Measurements from ENCODE around the gene ELOVL7. TPM values are rescaled to one million over a fixed set of nuclear protein-coding genes. Genes with fewer than 3 reads are reported as not detected.
"Not testable (repeated sequence)": the region's sequence is repeated elsewhere in the genome, so short reads cannot be mapped to it uniquely, and the experiment has no call there.

The ELOVL7 gene
- under 1 TPM; 0.42 to 0.99 TPM for total RNA-seq

DNA sequence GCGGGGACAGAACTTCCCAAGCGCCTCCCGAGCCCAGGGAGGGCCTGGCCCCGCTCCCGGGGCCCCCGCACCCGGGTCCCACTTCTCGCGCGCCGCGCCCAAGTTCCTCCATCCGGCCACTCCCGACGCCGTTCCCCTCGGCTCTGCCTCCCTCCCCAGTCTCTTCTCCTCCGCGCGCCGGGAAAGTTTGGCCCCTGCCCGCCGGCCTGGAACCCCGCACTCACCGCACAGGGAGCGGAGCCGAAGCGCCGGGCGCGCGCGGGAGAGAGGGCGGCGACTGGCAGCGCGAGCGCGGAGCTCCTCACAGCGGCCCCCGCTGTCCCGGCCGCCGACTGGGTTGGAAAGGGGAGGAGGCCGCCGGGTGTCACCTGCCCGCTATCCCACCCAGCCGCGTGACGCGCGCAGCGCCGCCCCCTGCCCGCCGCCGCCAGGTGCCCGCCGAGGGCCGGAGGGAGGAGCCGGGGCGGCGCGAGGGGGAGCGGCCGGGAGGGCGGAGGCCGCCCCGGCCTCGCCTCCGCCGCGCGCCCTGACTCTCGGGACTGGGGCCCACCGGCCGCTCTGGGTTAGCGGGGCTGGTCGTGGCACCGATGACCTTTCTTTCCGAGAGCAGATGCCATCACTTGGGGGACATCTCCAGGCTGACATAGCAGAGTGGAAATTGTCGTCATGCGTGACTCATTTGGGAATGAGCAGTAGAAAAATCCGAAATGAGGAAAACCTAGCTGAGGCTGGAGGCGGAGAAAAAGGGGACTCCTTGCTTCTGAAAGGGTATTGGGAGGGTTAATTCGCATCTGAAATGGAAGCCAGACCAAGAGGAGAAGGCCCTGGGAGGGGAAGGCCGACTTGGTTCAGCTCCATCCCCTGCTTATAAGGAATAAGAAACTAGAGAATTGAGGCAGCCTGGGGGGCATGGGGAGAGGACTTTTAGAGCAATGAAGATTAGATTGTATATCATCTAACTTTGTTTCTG, at the start of gene ELOVL7:
ELOVL7 (minus strand) TSS at position 334 of the 970 bp plus-strand sequence. CDS start 56,872 bp downstream, outside the sequence.
- peak within 1 kb of the TSS; percentile 78 for H3K4me3 Mint-ChIP-seq

DNA sequence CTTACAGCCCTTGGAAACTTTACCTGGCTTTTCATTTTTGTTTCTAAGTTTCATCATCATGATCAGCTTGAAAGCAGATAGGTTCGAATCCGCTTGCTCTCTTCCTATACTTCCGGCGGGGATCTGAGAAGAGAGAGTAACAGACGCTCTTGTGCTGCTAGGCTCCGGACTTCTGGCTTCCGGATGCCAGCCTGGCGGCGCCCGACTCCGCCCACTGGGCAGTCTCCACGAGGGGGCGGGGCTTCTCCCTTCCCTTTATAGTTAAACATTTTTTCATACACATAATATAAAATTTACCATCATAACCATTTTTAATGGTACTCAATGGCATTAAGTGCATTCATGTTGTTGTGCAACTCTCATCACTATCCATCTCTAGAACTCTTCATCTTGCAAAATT, 49.5 kb upstream of the ELOVL7 start:
- no peak for DNase-seq
- Mint-ChIP-seq H3K36me3 (ENCODE audit: low read depth) (peaks cover 10% of the 10 kb centered on the region), H3K4me3 (no peak overlapping the region), H3K27me3 (no peaks in the 10 kb centered on the region), H3K9me3 (peaks cover 3% of the 10 kb centered on the region), H3K27ac (no peak overlapping the region), H3K4me1 (no peaks in the 10 kb centered on the region)
- ChIA-PET POLR2A (no interaction called here), CTCF (interaction anchor here (0.9 kb wide), 1 partner anchor 44 kb away, joined by 3 read pairs; no protein-coding TSS in a partner anchor)

More for the DNA sequence above, at the start of gene ELOVL7:
- no peaks in the 10 kb centered on the region for H3K9me3 Mint-ChIP-seq
- no peaks in the 10 kb centered on the region for H3K36me3 Mint-ChIP-seq (ENCODE audit: low read depth)
- ChIA-PET POLR2A (interaction anchor here (0.8 kb wide), 1 partner anchor 144 kb away, joined by 4 read pairs; the partner anchor contains the start of gene DEPDC1B), CTCF (interaction anchor here (2.3 kb wide), 1 partner anchor 12 kb away, joined by 5 read pairs; no protein-coding TSS in a partner anchor)
- H3K27ac Mint-ChIP-seq, result peak within 1 kb of the TSS; percentile 60
- H3K27me3 Mint-ChIP-seq, result peaks cover 68% of the 10 kb centered on the region
- peak; percentile 67 for DNase-seq
- peaks cover 13% of the 10 kb centered on the region for H3K4me1 Mint-ChIP-seq

DNA sequence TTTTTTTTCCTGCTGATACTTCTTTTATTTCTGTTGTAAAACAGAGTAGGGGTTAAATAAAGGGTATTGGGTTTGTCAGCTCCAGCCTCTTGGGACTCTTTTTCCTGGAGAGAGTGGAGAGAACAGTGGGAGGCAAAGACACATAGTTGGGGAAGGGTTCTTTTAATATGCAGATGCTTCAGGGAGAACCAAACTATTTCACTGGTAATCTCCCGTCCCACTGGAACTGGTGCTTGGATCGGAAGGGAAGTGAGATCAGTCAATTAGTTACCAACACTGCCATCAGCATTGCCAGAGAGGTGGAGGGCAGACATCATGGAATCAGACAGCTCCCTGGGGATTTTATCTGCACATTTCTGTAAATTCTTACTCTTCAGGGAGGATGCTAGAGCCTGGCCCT, 47.6 kb upstream of the ELOVL7 start:
- H3K27ac Mint-ChIP-seq, result no peak overlapping the region
- no peaks in the 10 kb centered on the region for H3K4me1 Mint-ChIP-seq
- ChIA-PET CTCF (interaction anchor here (0.7 kb wide), 2 partner anchors 78 to 339 kb away, joined by 3 to 4 read pairs; no protein-coding TSS in a partner anchor), POLR2A (no interaction called here)
- no peaks in the 10 kb centered on the region for H3K27me3 Mint-ChIP-seq
- peaks cover 3% of the 10 kb centered on the region for H3K9me3 Mint-ChIP-seq
- no peak overlapping the region for H3K4me3 Mint-ChIP-seq
- DNase-seq, result no peak
- peaks cover 7% of the 10 kb centered on the region for H3K36me3 Mint-ChIP-seq (ENCODE audit: low read depth)

DNA sequence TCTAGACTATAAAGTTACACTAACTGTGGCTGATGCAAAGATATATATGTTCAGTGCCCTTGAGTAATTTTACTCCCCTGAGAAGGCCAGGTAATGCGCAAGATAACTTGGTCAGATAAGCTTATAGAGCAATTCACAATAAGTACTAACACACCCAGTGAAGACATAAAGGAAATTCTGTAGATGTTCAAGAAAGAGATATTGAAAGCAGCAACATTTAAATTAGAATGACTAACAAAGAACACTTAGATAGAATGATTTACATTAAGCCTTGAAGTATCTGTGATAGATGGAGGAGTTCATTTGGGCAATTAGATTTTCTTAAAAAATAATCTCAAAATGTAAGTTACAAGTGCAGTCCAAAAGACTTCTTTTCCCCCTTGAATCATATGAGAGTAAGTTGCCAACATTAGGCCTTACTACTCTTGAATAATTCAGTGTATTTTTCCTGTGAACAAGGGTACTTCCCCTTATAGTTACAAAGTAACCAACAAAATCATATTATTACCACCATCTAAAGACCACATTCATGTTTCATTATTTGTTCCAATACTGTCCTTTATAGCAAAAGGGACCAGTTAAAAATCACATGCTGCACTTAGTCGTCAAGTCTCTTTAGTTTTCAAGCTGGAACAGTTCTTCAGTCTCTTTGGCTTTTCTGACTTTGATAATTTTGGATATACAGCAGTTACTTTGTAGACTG, 44.4 kb upstream of the ELOVL7 start:
- Mint-ChIP-seq H3K4me1 (no peaks in the 10 kb centered on the region), H3K27me3 (no peaks in the 10 kb centered on the region), H3K27ac (no peak overlapping the region), H3K36me3 (ENCODE audit: low read depth) (peaks cover 5% of the 10 kb centered on the region), H3K9me3 (peaks cover 2% of the 10 kb centered on the region), H3K4me3 (no peak overlapping the region)
- DNase-seq, result no peak
- ChIA-PET CTCF (no interaction called here), POLR2A (no interaction called here)

DNA sequence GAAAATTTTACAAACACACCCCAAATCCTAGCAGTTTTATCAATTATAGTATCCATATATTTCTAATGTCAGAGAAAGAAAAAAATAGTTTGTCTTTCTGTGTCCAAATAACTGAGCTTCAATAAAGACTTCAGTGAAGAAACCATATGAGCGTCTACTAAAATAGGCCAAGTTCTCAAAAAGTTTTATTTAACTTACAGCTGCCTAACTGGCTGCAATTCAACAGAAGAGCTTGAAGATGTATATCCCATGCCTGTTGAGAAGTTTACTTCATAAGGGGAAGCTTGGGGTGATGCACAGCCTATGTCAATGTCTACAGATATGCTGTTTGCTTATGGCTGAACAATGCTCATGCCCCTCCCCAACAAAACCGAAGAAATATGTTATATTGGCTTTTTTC, 43.7 kb upstream of the ELOVL7 start:
- no peak overlapping the region for H3K27ac Mint-ChIP-seq
- no peaks in the 10 kb centered on the region for H3K36me3 Mint-ChIP-seq (ENCODE audit: low read depth)
- no peaks in the 10 kb centered on the region for H3K4me1 Mint-ChIP-seq
- CTCF ChIA-PET, result interaction anchor here (0.6 kb wide), 1 partner anchor 315 kb away, joined by 3 read pairs; no protein-coding TSS in a partner anchor
- POLR2A ChIA-PET, result no interaction called here
- H3K27me3 Mint-ChIP-seq, result no peaks in the 10 kb centered on the region
- no peak for DNase-seq
- H3K4me3 Mint-ChIP-seq, result no peak overlapping the region
- H3K9me3 Mint-ChIP-seq, result no peaks in the 10 kb centered on the region

DNA sequence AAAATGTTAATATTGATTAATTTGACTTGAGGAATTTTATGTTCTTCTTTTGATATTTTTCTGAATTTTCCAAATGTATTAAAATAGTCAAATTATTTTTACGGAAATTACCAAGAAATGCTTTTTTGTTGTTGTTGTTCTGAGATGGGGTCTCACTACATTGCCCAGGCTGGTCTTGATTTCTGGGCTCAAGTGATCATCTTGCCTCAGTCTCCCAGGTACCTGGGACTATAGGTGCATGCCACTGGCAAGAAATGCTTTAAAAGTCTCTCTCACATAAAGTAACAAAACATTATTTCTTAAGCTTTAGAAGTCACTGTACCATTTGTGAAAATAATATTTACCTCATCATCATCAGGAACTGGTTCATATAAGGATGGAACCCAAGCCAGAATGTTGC, 43.0 kb upstream of the ELOVL7 start:
- DNase-seq, result no peak
- Mint-ChIP-seq H3K4me1 (no peaks in the 10 kb centered on the region), H3K9me3 (no peaks in the 10 kb centered on the region), H3K4me3 (no peak overlapping the region), H3K27ac (no peak overlapping the region), H3K36me3 (ENCODE audit: low read depth) (no peaks in the 10 kb centered on the region), H3K27me3 (no peaks in the 10 kb centered on the region)
- ChIA-PET POLR2A (no interaction called here), CTCF (interaction anchor here (0.6 kb wide), 1 partner anchor 316 kb away, joined by 3 read pairs; no protein-coding TSS in a partner anchor)

DNA sequence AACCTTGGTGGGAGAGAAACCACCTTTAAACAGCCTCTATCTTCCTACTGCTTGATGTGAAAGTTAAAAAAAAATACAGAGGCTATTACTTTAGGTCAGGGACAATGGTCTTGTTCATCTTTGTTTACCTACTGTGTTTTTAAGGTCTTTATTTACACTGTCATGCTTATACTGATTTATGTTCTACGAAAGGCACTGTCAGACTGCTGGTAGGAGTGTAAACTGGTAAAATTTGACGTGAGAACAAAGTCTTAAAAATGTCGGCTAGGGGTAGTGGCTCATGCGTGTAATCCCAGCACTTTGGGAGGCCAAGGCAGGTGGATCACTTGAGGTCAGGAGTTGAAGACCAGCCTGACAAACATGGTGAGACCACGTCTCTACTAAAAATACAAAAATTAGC, 42.1 kb upstream of the ELOVL7 start:
- Mint-ChIP-seq H3K36me3 (ENCODE audit: low read depth) (no peaks in the 10 kb centered on the region), H3K4me3 (no peak overlapping the region), H3K27me3 (no peaks in the 10 kb centered on the region), H3K4me1 (no peaks in the 10 kb centered on the region), H3K9me3 (no peaks in the 10 kb centered on the region), H3K27ac (no peak overlapping the region)
- CTCF ChIA-PET, result no interaction called here
- POLR2A ChIA-PET, result no interaction called here
- DNase-seq, result no peak

DNA sequence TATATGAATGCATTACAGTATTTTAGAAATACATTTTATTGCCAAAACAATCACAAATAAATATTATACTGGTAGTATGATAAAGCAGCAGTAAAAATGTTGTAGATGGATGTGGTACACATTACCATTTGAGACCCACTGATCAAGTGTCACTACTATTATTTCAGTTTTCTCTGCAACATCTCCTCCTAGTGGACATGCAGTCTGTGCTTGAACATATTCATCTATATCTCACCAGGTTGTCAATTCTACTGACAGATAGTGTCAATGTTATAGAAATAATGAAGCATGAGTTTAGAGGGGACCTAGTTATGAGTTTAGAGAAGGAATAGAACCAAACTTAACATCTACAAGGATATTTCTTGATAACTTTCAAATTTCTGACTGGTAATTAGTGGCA, 39.2 kb upstream of the ELOVL7 start:
- Mint-ChIP-seq H3K36me3 (ENCODE audit: low read depth) (no peaks in the 10 kb centered on the region), H3K27me3 (no peaks in the 10 kb centered on the region), H3K9me3 (peaks cover 8% of the 10 kb centered on the region), H3K4me3 (no peak overlapping the region), H3K4me1 (no peaks in the 10 kb centered on the region), H3K27ac (no peak overlapping the region)
- CTCF ChIA-PET, result no interaction called here
- POLR2A ChIA-PET, result no interaction called here
- no peak for DNase-seq

DNA sequence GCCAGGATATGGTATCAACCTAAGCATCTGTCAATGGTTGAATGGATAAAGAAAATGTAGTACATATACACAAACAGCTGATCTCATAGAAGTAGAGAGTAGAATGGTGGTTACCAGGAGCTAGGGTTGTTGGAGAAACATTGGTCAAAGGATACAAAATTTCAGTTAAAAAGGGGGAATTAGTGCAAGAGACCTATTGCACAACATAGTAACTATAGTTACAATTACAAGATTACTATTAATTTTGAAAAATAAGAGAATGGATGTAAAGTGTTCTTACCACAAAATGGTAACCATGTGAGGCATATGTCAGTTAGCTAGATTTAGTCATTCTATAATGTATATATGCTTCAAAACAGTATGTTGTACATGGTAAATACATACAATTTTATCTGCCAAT, 28.8 kb upstream of the ELOVL7 start:
- Mint-ChIP-seq H3K9me3 (peaks cover 19% of the 10 kb centered on the region), H3K27ac (no peak overlapping the region), H3K4me1 (no peaks in the 10 kb centered on the region), H3K27me3 (no peaks in the 10 kb centered on the region), H3K4me3 (no peak overlapping the region), H3K36me3 (ENCODE audit: low read depth) (peaks cover 5% of the 10 kb centered on the region)
- no peak for DNase-seq
- CTCF ChIA-PET, result no interaction called here
- POLR2A ChIA-PET, result no interaction called here

DNA sequence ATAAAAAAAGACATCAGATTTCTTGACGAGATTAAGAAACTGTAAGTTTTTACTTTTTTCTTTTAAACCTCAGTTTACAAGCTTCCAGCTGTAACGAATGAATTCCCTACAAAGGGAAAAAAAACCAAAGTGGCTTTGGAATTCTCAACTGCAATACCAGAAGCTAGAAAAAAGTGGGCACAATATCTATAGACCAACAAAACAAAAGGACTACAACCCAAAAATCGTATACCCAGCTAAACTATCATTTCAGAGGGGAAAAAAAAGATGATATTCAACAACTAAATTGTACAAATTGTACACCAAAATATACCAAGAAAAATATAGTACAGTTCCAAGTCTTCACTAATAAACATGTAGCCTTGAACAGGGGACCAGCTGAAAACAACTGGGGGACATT, 26.8 kb upstream of the ELOVL7 start:
- DNase-seq, result no peak
- Mint-ChIP-seq H3K4me1 (no peaks in the 10 kb centered on the region), H3K27ac (no peak overlapping the region), H3K36me3 (ENCODE audit: low read depth) (peaks cover 5% of the 10 kb centered on the region), H3K9me3 (peaks cover 16% of the 10 kb centered on the region), H3K4me3 (no peak overlapping the region), H3K27me3 (no peaks in the 10 kb centered on the region)
- ChIA-PET CTCF (no interaction called here), POLR2A (no interaction called here)

DNA sequence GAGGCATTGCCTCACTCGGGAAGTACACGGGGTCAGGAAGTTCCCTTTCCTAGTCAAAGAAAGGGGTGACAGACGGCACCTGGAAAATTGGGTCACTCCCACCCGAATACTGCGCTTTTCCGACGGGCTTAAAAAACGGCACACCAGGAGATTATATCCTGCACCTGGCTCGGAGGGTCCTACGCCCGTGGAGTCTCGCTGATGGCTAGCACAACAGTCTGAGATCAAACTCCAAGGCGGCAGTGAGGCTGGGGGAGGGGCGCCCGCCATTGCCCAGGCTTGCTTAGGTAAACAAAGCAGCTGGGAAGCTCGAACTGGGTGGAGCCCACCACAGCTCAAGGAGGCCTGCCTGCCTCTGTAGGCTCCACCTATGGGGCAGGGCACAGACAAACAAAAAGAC, 16.5 kb upstream of the ELOVL7 start:
- H3K27ac Mint-ChIP-seq; POLR2A ChIA-PET; CTCF ChIA-PET; H3K4me3 Mint-ChIP-seq; H3K9me3 Mint-ChIP-seq; H3K4me1 Mint-ChIP-seq; H3K36me3 Mint-ChIP-seq (ENCODE audit: low read depth); H3K27me3 Mint-ChIP-seq; DNase-seq: not testable (repeated sequence)

DNA sequence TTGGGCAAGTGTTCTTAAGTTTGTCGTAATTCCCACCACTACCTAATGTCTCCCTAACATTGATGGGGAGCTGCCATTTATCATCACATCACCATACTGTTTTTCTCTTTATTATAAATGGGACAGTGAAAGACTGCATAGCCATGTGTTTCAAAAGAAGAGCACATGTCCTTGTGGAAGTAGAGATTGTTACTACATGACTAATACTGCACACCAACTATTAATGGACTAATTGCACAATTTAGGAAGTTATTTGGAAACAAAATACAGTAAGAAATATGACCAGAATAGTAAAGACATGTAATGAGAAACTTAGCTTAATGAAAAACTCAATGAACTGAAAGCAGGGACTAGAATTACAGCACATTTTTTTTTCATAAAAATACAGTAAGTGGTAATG, 12.0 kb upstream of the ELOVL7 start:
- ChIA-PET CTCF (interaction anchor here (1.6 kb wide), 1 partner anchor 12 kb away, joined by 5 read pairs; the partner anchor contains the start of gene ELOVL7), POLR2A (no interaction called here)
- H3K36me3 Mint-ChIP-seq (ENCODE audit: low read depth), result no peaks in the 10 kb centered on the region
- peaks cover 1% of the 10 kb centered on the region for H3K27me3 Mint-ChIP-seq
- DNase-seq, result no peak
- no peaks in the 10 kb centered on the region for H3K9me3 Mint-ChIP-seq
- H3K4me3 Mint-ChIP-seq, result no peak overlapping the region
- no peak overlapping the region for H3K27ac Mint-ChIP-seq
- H3K4me1 Mint-ChIP-seq, result no peaks in the 10 kb centered on the region

DNA sequence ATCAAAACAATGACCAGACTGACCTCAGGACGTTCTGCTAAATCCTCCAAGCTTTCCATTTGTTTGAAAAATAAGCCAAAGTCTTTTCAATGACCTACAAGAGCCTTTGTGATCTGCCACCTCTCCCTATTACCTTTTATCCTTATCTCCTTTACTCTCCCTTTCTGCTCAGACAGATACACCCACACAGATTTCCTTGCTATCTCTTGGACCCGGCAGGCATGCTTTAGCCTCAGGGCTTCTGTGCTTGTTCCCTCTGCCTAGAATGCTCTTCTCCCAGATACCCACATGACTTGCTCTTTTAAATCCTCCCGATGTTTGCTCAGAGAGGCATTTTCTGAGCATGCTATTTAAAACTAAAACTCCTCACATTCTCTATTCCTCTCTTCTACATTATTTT, 8.9 kb upstream of the ELOVL7 start:
- DNase-seq, result no peak
- H3K9me3 Mint-ChIP-seq, result no peaks in the 10 kb centered on the region
- H3K27ac Mint-ChIP-seq, result no peak overlapping the region
- H3K4me1 Mint-ChIP-seq, result no peaks in the 10 kb centered on the region
- no peak overlapping the region for H3K4me3 Mint-ChIP-seq
- ChIA-PET POLR2A (no interaction called here), CTCF (interaction anchor here (2.1 kb wide), 1 partner anchor 10 kb away, joined by 5 read pairs; no protein-coding TSS in a partner anchor)
- H3K36me3 Mint-ChIP-seq (ENCODE audit: low read depth), result no peaks in the 10 kb centered on the region
- peaks cover 4% of the 10 kb centered on the region for H3K27me3 Mint-ChIP-seq
